NCI-H146 treated with DMSO at 0.1 percent for 48 hours (cell line): ENCODE results near the gene ENDOG.
"Not testable (repeated sequence)": the region's sequence is repeated elsewhere in the genome, so short reads cannot be mapped to it uniquely, and the experiment has no call there.

Experiments
- DNase-seq: peaks from one replicate; lab custom pipeline; 2025; ENCODE audit not compliant: unreplicated experiment; lab: John Stamatoyannopoulos, UW

ENDOG gene

DNA sequence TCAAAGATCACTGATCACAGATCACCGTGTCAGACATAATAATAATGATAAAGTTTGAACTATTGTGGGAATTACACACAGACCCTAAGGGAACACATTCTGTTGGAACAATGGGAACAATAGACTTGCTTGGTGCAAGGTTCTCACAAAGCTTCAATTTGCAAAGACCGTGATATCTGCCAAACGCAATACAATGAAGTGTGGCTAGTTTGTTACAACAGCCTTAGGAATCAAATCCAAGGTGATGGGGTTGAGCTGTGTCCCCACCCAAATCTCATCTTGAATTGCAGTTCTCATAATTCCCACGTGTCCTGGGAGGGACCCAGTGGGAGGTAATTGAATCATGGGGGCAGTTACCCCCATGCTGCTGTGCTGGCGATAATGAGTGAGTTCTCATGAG is 42.6 kb downstream of the ENDOG start:
- no peak for DNase-seq

DNA sequence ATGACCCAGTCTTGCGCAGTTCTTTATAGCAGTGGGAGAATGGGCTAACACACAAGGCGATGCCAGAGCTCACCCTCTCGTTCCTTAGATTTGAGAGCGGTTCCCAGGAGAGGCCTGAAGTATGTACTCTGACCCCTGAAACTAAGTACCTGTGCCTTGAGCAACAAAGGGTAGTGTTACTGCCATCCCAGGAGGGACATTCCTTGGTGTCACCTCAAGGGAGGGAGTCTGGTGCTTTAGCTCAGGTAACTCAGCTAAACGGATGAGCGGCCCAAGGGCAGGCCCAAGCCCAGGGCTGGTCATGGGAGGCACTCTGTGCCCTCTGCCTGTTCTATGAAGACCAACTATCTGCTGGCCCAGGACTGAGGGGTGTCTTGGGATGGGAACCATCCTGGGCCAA is 43.2 kb downstream of the ENDOG start:
- no peak for DNase-seq

DNA sequence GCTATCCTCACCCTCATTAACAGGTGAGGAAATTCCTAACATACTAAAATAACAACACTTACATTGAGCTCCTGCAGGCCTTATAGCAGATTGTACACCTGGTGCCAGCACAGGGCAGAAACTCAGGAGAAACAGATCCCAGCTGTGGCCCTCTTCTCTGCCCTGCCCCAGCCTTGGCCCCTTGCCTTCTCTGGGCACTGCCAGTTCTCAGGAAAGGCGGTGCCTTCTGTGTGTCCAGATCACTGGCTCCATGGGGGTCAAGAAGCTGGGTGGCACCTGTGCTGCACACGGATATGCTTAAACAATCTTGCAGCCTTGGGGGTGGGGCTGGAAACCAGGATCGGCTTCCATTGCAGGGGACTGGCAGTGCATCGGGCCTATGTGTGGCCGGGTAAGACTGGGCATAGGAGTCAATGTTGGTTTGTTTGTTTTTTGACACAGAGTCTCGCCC is 44.1 kb downstream of the ENDOG start:
- DNase-seq: no peak

DNA sequence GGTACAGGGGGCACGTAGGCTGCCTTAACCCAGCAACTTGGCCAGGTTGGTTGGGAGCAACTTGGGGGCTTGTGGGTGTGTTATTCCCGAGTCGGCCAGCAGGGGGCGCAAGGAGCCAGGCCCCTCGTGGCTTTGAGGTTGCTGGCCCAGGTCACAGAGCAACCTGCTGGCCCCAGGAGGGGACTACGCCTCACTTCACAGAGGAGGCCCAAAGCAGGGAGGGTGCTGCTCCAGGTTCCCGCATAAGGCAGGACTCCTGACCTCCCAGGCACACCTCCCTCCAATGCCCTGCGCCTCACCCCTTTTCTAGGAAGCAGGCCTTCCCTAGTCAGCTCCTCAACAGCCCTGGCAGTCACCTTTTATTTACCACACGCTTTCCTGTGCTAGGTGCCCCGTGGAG is 45.3 kb downstream of the ENDOG start:
- peak; percentile 3 for DNase-seq

DNA sequence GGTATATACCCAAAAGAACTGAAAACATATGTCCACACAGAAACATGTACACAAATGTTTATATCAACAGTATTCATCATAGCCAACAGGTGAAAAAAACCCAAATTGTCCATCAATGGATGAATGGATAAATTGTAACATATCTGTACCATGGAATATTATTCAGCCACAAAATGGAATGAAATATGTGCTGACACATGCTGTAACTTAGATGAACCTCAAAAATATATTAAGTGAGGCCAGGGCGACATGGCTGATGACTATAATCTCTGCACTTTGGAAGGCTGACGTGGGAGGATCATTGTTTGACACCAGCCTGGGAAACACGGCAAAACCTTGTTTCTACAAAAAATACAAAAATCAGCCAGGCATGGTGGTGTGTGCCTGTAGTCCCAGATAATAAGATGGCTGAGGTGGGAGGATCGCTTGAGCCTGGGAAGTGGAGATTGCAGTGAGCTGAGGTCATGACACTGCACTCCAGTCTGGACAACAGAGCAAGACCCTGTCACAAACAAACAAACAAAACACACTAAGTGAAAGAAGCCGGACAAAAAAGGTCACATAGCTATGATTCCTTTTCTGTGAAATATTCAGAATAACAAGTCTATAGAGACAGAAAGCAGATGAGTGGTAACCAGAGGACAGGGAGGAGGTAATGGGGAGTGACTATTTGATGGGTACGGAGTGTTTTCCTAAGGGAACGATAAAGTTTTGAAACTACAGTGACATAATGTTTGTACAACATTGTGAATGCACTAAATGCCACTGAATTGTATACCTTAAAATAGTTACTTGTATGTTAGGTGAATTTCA is 52.0 kb downstream of the ENDOG start:
- DNase-seq: no peak

DNA sequence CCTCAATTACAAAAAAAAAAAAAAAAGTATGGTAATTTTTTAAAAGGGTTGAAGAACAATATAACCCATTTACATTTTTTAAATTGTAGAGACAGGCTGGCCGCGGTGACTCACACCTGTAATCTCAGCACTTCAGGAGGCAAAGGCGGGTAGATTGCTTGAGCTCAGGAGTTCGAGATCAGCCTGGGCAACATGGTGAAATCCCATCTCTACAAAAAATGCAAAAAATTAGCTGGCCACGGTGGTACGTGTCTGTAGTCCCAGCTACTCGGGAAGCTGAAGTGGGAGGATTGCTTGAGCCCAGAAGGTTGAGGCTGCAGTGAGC is 52.6 kb downstream of the ENDOG start:
- DNase-seq: not testable (repeated sequence)
